Lung (tissue), 12 donors: ENCODE results near the gene RBM28. TPM values are rescaled to one million over a fixed set of nuclear protein-coding genes. Genes with fewer than 3 reads are reported as not detected.

Source experiments
- ATAC-seq: fragments of 200-7000 bp; cut with Tn5 transposase; one replicate; pipeline ENCODE4 v1.9.1; 2020; ENCODE audit warnings: moderate number of reproducible peaks; ENCODE audit not compliant: insufficient read depth, low FRiP score
- DNase-seq, 3 donors: peaks; one replicate each; pipeline ENCODE4 v3.0.0-alpha.2; 2013 to 2017
- H3K27ac ChIP-seq, 2 donors: one replicate each; pipeline ENCODE4 v1.5.1; 2013; ENCODE audit warnings: mild to moderate bottlenecking in 2 of 2, moderate library complexity in 2 of 2, control low read depth in 1 of 2, inconsistent platforms in 1 of 2, low read depth in 1 of 2, low read length in 1 of 2
- H3K27me3 ChIP-seq, 3 donors: one replicate each; pipeline ENCODE4 v1.5.1; 2013; ENCODE audit warnings: low read length in 2 of 3; ENCODE audit not compliant: control insufficient read depth in 3 of 3, insufficient read depth in 3 of 3
- H3K36me3 ChIP-seq, 4 donors: one replicate each; pipeline ENCODE4 v1.5.1; 2013; ENCODE audit warnings: low read length in 4 of 4, mild to moderate bottlenecking in 1 of 4, moderate library complexity in 1 of 4; ENCODE audit not compliant: control insufficient read depth in 4 of 4, insufficient read depth in 4 of 4
- H3K4me1 ChIP-seq, 5 donors: one replicate each; pipeline ENCODE4 v1.5.1; 2013; ENCODE audit warnings: low read length in 5 of 5, mild to moderate bottlenecking in 2 of 5, moderate library complexity in 1 of 5; ENCODE audit not compliant: control insufficient read depth in 5 of 5, insufficient read depth in 5 of 5
- H3K4me3 ChIP-seq: one replicate; pipeline ENCODE4 v1.5.1; 2013; ENCODE audit warnings: mild to moderate bottlenecking, control low read depth, moderate library complexity
- H3K9ac ChIP-seq, 2 donors: one replicate each; pipeline ENCODE4 v1.5.1; 2013; ENCODE audit warnings: low read length in 2 of 2, control low read depth in 1 of 2; ENCODE audit not compliant: insufficient read depth in 1 of 2
- H3K9me3 ChIP-seq, 4 donors: one replicate each; pipeline ENCODE4 v1.5.1; 2013; ENCODE audit warnings: low read length in 3 of 4, mild to moderate bottlenecking in 1 of 4, moderate library complexity in 1 of 4; ENCODE audit not compliant: control insufficient read depth in 4 of 4, insufficient read depth in 3 of 4
- WGBS, 2 donors: extraction: QIAGEN DNeasy Blood & Tissue Kit; methylation state at CpG; one replicate each; pipeline ENCODE4 v1.1.7; 2013; 5-methylcytosine and 5-hydroxymethylcytosine counted together
- polyA plus RNA-seq, 2 donors: library from polyadenylated mRNA; stranded (reverse); fragments of 200-250 nt; gene quantifications; one replicate each; pipeline ENCODE4 v1.2.1, GENCODE V29; 2013
- total RNA-seq, 2 donors: library from RNA; depleted of rRNA in 1 of 2; stranded (reverse); fragments of >200 nt in 1 of 2; gene quantifications; one replicate each; pipeline ENCODE4 v1.2.1, GENCODE V29; 2014 to 2021
- TF ChIP-seq, protein P1 (sequence below): IDR thresholded peaks from 2 replicates; pipeline ENCODE4 v1.5.1; 2012; ENCODE audit warnings: mild to moderate bottlenecking; ENCODE audit errors: control extremely low read depth, extremely low read depth
- donor health status: control.
- donor health status: control.
- donor health status: Bipolar disorder and iron deficiency.
- donor health status: healthy.
- donor health status: DM: yes; HTN: yes; CAD: no.

The RBM28 gene
- total and polyA plus RNA-seq, 4 donors: 18.8 to 44.7 (median 27.2) TPM

DNA sequence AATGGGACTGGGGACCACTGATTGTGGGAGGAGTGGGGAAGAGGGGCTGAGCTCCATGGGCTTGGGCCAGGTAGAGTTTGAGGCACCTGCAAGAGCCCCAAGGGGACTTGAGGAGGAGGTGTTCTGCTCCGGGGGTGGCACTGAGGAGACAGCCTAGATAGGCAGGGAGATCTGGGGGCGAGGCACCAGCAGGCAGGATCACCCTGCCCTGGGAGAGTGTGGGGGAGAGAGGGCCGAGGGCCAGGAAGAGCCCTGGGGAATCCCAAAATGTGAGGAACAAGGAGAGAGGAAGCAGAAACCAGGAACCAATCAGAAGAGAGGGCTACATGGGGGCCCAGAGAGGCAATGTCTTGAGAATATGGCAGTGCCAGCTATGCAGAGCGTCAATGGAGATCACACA, 68.0 kb downstream of the RBM28 start:
- 82 to 85% methylated on average over 4 of the region's 4 CpGs for WGBS, 2 donors

DNA sequence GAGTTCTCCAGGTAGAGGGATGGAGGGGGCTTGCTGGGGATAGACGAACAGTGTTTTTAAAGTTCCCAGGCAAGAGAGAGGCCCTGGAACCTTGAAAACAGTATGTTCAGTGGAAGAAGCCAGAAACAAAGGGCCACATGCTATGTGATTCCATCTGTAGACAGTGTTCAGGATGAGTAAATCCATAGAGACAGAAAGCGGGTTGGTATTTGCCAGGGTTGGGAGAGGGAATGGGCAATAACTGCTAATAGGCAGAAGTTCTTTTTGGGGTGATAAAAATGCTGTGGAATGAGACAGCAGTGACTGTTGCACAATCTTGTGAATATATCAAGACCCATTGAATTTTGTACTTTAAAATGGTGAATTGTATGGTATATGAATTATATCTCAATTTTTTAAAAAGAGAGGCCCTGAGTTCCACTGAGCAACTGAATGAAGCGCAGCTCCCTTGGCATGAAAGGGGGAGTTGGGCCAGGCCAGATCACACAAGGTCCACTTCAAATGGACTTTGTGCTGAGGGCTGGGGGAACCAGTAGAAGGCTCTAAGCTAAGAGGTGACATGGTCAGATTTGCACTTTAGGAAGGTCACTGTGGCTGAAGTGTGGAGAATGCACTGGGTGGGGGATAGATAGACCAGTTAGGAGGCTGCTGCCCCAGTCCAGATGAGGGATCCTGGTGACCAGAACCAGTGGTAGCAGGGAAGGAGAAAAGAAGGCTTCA, 68.7 kb downstream of the RBM28 start:
- peaks cover 0 to 5% (median 2%) of the 10 kb centered on the region in 4 donors for H3K9me3 ChIP-seq
- no peak overlapping the region for H3K27ac ChIP-seq
- no peaks in the 10 kb centered on the region for H3K36me3 ChIP-seq
- no peak overlapping the region for H3K9ac ChIP-seq
- H3K4me1 ChIP-seq: peaks cover 0 to 11% (median 0%) of the 10 kb centered on the region in 5 donors
- TF ChIP-seq, protein P1, sequence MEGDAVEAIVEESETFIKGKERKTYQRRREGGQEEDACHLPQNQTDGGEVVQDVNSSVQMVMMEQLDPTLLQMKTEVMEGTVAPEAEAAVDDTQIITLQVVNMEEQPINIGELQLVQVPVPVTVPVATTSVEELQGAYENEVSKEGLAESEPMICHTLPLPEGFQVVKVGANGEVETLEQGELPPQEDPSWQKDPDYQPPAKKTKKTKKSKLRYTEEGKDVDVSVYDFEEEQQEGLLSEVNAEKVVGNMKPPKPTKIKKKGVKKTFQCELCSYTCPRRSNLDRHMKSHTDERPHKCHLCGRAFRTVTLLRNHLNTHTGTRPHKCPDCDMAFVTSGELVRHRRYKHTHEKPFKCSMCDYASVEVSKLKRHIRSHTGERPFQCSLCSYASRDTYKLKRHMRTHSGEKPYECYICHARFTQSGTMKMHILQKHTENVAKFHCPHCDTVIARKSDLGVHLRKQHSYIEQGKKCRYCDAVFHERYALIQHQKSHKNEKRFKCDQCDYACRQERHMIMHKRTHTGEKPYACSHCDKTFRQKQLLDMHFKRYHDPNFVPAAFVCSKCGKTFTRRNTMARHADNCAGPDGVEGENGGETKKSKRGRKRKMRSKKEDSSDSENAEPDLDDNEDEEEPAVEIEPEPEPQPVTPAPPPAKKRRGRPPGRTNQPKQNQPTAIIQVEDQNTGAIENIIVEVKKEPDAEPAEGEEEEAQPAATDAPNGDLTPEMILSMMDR: no peak
- ATAC-seq (no peak), DNase-seq (no peak)
- H3K4me3 ChIP-seq: no peak overlapping the region
- WGBS, 2 donors: 64 to 65% methylated on average over 3 of the region's 3 CpGs
- peaks cover 0 to 39% (median 15%) of the 10 kb centered on the region in 3 donors for H3K27me3 ChIP-seq

More for the DNA sequence above, 68.0 kb downstream of the RBM28 start:
- Histone ChIP-seq H3K36me3 (no peaks in the 10 kb centered on the region), H3K27me3 (peaks cover 0 to 33% (median 11%) of the 10 kb centered on the region in 3 donors), H3K9ac (no peak overlapping the region), H3K9me3 (peaks cover 0 to 7% (median 4%) of the 10 kb centered on the region in 4 donors), H3K4me1 (peaks cover 0 to 9% (median 0%) of the 10 kb centered on the region in 5 donors), H3K27ac (no peak overlapping the region), H3K4me3 (no peak overlapping the region)
- DNase-seq (no peak), ATAC-seq (no peak)
- TF ChIP-seq, protein P1: no peak

DNA sequence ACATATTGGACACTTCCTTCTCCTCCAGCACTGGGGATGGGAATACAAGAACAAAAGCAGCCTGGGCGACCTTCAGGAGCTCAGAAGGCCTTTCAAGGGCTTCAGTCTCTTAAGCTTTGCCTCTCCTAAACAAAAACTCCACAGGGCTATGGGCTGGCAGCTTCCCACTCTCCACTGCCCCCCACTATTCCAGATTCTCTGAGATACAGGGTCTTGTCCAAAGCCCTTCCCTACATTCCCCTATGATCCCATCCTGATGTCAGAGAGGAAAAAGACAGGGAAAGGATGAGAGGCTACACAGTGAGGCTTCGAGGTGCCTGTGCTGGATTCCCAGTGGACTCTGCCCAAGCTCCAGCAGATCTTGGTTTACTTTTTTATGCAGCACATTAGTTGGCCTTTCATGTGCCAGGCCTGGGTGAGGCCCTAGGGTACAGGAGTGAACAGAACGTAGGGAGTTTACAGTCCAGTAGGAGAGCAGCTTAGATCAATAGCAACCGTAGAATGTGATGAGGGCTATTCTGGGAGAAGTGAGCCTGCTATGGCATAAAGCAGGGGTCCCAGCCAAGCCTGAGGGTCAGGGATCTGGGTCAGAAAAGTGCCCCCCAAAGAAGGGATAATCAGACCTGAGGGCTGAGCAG, 69.3 kb downstream of the RBM28 start:
- no peak for ATAC-seq
- DNase-seq: no peak
- no peak overlapping the region for H3K4me3 ChIP-seq
- no peak overlapping the region for H3K27ac ChIP-seq
- 82 to 88% methylated on average over 4 of the region's 4 CpGs for WGBS, 2 donors
- peaks cover 0 to 2% (median 0%) of the 10 kb centered on the region in 4 donors for H3K9me3 ChIP-seq
- H3K4me1 ChIP-seq: peaks cover 0 to 11% (median 0%) of the 10 kb centered on the region in 5 donors
- TF ChIP-seq, protein P1: no peak
- H3K27me3 ChIP-seq: peaks cover 0 to 45% (median 17%) of the 10 kb centered on the region in 3 donors
- H3K36me3 ChIP-seq: no peaks in the 10 kb centered on the region
- no peak overlapping the region for H3K9ac ChIP-seq
